Bone marrow (tissue), 2 donors: ENCODE data around the gene AQP1.

Source experiments
- DNase-seq, 2 donors: peaks; one replicate each; lab custom pipeline; 2025; lab: John Stamatoyannopoulos, UW

The AQP1 gene

DNA sequence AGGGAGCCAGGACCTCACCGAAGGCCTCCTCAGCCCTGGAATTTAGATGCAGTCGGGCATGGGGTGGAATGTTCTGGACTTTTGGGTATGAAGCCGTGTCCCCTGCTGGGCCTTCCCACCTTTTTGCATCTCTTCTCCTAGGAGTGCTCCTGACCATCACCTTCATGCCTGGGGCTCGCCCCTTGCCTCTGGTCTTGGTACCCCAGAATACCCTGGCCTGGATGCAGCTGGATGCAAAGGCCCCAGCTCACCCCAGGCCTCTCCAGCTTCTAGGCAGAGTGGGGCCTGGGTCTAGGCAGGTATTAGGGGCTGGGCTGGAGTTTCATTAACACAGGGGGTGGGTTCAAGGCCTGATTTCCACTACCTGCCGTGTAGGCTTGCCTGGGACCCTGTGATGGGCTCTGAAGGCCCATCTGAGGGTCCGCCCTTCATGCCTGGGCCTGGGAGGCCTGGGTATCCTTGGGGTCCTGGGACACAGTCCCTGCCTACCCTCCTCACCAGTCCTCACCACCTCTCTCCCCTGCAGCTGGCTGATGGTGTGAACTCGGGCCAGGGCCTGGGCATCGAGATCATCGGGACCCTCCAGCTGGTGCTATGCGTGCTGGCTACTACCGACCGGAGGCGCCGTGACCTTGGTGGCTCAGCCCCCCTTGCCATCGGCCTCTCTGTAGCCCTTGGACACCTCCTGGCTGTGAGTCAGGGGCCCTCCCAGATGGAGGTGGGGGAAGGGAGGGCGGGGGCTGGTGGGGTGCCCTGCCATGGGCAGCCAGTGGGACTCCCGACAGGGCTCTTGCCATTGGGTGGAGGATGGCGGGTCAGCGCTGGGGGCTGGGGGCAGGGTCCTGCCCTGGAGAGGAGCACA, 10.1 kb downstream of the AQP1 start:
- no peak for DNase-seq

DNA sequence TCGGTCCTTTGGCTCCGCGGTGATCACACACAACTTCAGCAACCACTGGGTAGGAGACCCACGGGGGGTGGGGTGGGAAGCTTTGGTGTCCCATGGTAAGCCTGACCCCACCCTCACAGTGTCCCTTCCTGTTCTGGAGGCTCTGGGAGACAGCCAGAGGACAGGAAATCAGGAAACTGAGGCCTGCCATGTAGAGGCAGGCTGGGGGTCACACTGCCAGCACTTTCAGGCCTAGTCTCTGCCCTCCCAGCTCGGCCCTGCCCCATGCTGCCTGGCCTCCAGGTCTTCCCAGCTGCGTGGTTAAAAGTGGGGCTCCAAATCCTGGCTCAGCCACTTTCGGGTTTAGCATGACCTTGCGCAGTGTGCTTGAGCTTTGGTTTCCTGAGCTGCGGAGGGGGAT, 10.9 kb downstream of the AQP1 start:
- no peak for DNase-seq

DNA sequence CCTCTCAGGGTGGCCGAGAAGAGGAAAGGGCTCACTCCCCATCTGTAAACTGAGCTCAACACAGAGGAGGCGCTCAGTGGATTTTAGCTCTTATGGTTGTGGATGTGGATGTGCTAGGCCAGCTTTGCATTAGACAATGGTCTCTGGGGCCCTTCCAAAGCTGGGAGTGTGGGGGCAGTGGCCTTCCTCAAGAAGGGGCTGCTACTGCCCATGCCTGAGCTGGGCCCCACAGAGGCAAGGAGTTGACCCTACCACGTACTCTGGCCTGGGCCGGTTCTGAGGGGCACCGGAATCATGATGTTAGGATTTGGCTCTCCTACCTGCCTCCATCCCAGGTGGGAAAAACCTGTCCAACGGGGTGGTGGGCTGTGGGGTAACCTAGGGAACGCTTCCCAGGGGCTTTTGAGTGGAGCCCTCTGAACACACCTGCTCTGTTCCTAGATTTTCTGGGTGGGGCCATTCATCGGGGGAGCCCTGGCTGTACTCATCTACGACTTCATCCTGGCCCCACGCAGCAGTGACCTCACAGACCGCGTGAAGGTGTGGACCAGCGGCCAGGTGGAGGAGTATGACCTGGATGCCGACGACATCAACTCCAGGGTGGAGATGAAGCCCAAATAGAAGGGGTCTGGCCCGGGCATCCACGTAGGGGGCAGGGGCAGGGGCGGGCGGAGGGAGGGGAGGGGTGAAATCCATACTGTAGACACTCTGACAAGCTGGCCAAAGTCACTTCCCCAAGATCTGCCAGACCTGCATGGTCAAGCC, 11.5 kb downstream of the AQP1 start:
- no peak for DNase-seq

DNA sequence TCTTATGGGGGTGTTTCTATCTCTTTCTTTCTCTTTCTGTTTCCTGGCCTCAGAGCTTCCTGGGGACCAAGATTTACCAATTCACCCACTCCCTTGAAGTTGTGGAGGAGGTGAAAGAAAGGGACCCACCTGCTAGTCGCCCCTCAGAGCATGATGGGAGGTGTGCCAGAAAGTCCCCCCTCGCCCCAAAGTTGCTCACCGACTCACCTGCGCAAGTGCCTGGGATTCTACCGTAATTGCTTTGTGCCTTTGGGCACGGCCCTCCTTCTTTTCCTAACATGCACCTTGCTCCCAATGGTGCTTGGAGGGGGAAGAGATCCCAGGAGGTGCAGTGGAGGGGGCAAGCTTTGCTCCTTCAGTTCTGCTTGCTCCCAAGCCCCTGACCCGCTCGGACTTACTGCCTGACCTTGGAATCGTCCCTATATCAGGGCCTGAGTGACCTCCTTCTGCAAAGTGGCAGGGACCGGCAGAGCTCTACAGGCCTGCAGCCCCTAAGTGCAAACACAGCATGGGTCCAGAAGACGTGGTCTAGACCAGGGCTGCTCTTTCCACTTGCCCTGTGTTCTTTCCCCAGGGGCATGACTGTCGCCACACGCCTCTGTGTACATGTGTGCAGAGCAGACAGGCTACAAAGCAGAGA, 12.2 kb downstream of the AQP1 start:
- DNase-seq, result no peak

- DNase-seq, result no peak
Measured at GRCh38 chr7:30924624-30925023, 13.0 kb downstream of the AQP1 start.

DNA sequence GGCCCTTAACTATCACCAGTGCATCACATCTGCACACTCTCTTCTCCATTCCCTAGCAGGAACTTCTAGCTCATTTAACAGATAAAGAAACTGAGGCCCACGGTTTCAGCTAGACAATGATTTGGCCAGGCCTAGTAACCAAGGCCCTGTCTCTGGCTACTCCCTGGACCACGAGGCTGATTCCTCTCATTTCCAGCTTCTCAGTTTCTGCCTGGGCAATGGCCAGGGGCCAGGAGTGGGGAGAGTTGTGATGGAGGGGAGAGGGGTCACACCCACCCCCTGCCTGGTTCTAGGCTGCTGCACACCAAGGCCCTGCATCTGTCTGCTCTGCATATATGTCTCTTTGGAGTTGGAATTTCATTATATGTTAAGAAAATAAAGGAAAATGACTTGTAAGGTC, 13.5 kb downstream of the AQP1 start:
- no peak for DNase-seq

GRCh38 chr7:30925913-30926312, 14.3 kb downstream of the AQP1 start:
- DNase-seq, result no peak

DNA sequence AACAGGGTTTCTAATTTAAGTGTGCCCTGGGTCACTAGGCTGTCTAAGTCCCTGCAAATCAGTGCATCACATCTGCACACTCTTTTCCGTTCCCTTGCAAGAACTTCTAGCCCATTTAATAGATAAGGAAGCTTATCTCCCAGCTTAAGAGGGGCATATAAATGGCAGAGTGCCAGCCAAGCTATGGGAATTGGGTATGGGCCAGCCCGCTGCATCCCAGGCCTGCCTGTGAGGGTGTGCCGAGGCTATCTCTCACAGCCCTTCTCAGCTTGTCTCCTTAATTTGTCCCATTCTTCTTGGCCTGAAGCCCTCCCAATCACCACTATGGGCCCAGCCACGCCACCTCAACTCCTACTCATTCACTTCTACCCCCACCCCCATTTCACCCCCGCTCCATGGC, 14.7 kb downstream of the AQP1 start:
- DNase-seq, result no peak

DNA sequence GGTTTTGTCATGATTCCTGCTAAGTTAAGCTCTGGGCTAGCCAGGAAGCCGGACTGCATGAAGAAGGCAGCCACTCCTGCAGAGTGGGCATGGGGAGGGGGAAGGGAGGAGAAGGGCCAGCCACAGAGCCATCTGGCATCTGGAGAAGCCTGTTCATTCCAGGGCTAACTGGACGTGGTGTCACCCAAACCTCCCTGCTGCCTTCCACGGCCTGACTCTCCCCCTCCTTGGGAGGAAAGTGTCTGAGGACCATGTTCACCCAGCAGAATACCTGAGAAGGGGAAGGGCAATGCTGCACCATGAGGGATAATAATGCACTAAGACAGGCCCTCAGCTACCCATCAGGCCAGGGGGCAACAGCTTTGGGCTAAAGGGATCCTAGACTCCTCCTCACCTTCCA, 15.4 kb downstream of the AQP1 start:
- DNase-seq, result no peak

- DNase-seq, result no peak
Measured at GRCh38 chr7:30927559-30927958, 15.9 kb downstream of the AQP1 start.

GRCh38 chr7:30928254-30928872, 16.7 kb downstream of the AQP1 start:
- DNase-seq, result no peak

DNA sequence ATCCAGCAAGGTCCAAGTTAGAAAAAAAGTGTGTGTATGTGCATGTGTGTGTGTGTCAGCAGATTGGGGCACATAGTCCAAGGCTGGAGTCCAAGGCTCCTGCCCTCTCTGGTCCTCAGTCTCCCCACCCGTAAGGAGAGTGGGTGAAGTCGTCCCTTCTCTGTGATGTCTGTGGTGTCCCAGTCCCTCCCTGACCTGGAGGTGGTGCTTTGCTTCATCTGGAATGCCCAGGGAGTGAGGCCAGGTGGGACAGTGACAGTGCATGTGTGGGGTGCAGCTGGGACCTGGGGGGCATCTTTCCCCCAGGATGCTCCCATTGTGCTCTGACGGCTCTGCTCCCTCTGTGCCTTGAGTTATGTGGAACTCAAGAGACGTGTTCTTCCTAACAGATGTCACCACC, 18.0 kb downstream of the AQP1 start:
- DNase-seq, result no peak

- no peak for DNase-seq
Measured at GRCh38 chr7:30930621-30931020, 19.0 kb downstream of the AQP1 start.

DNA sequence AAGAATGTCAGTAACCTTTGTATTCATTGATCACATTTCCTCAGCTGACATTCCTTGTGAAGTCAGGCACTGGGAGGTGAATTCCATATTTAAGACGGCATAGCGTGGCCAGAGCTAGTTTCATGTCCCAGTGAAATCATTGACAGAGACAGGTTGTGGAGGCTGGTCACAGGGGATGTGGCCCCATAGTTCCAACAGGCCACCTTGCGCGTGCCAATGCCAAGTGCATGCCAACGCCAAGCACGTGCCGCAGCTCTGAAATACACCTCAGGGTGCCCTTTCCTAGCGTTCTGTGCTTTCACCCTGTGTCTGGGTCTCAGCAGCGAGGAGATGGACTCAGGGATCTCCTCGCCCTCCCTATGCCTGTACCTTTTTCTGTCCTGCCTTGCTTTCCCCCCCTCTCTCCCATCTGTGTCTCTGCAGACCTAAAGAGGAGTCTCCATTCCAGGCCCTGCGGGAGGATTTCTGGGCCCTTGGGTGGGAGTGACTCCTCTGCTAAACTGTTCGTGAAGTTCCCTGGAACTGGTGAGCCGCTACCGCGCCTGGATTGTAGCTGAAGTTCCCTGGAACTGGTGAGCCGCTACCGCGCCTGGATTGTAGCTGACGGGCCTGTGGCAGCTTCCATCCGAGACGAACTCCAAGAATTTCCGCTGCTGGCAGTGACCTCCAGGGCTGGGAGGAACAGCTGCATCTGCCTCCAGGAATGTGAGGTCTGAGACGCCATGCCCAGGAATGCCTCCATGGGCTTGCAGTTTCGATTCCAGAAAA, 19.7 kb downstream of the AQP1 start:
- DNase-seq, result no peak

- DNase-seq, result no peak
Measured at GRCh38 chr7:30931929-30932540, 20.4 kb downstream of the AQP1 start.

DNA sequence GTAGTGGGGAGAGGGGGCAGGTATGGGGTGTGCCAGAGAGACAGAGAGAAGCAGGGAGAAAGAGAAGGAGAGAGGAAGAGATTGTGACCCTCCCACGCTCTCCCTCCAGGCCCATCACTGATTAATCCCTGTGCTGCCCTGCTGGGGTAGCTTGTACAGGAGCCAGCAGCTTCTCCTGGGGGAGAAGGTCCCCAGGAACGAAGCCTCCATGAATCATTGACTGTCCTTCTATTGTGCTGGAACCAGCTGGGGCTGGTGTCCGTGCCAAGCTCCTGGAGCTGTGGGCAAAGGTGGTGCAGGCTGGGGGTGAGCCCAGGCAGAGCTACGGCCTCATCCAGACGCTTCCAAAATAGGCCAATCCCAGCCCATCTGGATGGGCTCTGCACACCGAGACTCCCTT, 20.9 kb downstream of the AQP1 start:
- DNase-seq, result no peak

DNA sequence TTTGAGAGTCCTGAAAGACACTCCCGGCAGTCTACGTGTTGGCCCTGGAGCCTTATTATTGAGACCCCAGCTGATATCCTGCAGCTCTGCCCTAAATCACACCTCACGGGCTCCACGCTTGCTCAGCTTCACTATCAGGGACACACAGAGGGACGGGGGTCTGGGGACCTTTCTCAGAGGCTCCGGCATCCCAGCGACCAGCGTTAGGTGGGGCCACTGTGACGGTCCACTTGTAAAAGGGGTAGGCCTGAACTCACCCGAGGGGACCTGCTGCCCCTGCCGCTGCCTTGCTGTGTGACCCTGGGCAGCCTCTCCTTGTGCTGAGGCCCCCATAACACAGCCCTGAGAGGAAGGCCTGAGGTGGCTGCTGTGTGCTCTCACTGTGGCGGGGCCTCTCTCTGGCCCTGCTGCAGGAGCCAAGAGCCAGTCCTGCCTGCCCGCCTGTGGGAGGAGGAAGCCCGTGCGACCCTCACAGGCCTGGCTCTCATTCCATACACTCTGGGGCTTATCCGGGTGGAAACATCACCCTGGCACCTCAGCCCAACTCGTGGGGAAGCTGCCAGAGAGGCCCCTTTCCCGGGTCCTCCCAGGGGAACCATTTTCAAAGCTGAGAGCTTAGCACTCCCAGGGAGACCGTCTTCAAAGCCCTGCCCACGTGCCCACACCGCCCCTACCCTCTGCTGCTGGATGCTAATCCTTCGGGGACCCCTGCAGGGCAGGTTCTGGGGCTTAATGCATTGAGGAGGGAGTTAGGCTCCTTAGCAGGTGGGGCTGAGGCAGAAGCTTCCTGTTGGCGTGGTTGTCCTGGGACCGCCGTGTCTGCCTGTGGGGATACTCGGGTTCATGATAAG, 21.7 kb downstream of the AQP1 start:
- no peak for DNase-seq

- DNase-seq, result no peak
Measured at GRCh38 chr7:30934225-30934624, 22.6 kb downstream of the AQP1 start.

DNA sequence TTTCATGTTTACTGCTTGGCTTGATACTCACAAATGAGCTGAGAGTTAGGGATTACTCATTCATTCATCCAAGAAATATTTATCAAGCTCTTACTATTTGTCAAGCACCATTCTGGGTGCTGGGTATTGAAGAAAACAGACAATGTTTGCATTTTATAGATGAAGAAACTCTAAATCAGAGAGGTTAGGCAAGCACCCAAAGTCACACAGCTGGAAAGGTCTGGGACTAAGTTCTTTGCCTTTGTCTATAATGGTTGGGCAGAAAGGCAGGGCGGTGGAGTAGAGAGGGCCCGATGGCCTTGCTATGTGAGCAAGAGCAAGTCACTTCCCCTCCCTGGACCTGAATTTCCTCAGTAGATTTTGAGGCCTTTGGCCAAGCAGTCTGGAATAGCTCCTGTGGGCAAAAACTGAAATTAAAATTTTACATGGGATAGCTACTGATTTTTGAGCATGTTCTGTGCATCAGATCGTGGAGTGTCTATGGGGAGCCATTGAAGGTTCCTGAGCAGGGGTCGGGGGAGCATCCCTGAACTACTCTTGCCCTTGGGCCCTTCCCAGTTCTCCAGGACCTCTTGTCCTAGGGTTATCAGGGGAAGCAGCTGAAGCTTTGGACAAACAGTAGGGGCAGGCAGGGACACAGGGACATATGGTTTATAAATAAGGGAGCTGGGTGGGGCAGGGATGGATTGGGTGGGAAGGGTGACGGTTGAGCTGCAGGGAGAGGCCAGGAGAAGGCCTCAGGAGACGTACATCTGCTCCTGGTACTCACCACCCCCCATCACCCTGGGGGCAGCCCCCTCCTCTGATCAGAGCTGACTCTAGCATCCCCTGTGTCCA, 23.3 kb downstream of the AQP1 start:
- no peak for DNase-seq

- DNase-seq, result no peak
Measured at GRCh38 chr7:30935569-30935877, 23.9 kb downstream of the AQP1 start.
